Fibroblast of pulmonary artery (primary cell): Measurements from ENCODE around the gene UPF3B.
"Not testable (repeated sequence)": the region's sequence is repeated elsewhere in the genome, so short reads cannot be mapped to it uniquely, and the experiment has no call there.

ENCODE experiments used
- DNase-seq: peaks from one replicate; pipeline ENCODE4 v3.0.0-alpha.2; 2010; ENCODE audit warnings: low read depth
- H3K4me3 ChIP-seq: replicated peaks from 2 replicates; pipeline ENCODE4 v1.5.1; 2011; ENCODE audit warnings: low read depth, mild to moderate bottlenecking, control low read depth, low read length, moderate library complexity
- CTCF ChIP-seq: IDR thresholded peaks from 2 replicates; pipeline ENCODE4 v1.5.1; 2011; ENCODE audit warnings: mild to moderate bottlenecking, control low read depth, low read length, inconsistent platforms; ENCODE audit errors: missing control alignments

UPF3B gene

GRCh38 chrX:119870626-119871131 is 17.9 kb upstream of the UPF3B start:
- H3K4me3 ChIP-seq = peak overlapping the region; percentile 78
- no peak for TF ChIP-seq CTCF
- no peak for DNase-seq

- no peak for TF ChIP-seq CTCF
- DNase-seq = no peak
- H3K4me3 ChIP-seq = peak overlapping the region; percentile 79
These were observed 681 bp upstream of the UPF3B start for GRCh38 chrX:119853444-119853843.

- TF ChIP-seq CTCF = no peak
- H3K4me3 ChIP-seq = no peak overlapping the region
- no peak for DNase-seq
These were observed 18.9 kb downstream of the UPF3B start for GRCh38 chrX:119833905-119834304.

- DNase-seq = no peak
- TF ChIP-seq CTCF = no peak
- H3K4me3 ChIP-seq = no peak overlapping the region
These were observed 24.3 kb downstream of the UPF3B start for GRCh38 chrX:119828446-119828845.

- no peak for TF ChIP-seq CTCF
- H3K4me3 ChIP-seq = no peak overlapping the region
- peak; percentile 40 for DNase-seq
These were observed 26.3 kb downstream of the UPF3B start for GRCh38 chrX:119826399-119826959.

- not testable (repeated sequence) for H3K4me3 ChIP-seq
These were observed 28.5 kb downstream of the UPF3B start for GRCh38 chrX:119824221-119824620.

GRCh38 chrX:119821703-119822102 is 31.1 kb downstream of the UPF3B start:
- H3K4me3 ChIP-seq = not testable (repeated sequence)
- peak; percentile 41 for DNase-seq

More at GRCh38 chrX:119824221-119824620, 28.5 kb downstream of the UPF3B start:
- not testable (repeated sequence) for DNase-seq

- TF ChIP-seq CTCF = no peak
- DNase-seq = no peak
- H3K4me3 ChIP-seq = no peak overlapping the region
These were observed 35.6 kb downstream of the UPF3B start for GRCh38 chrX:119817130-119817690.
